Left lung (tissue), 10 donors: Measurements from ENCODE around the gene CNTN5. TPM values are rescaled to one million over a fixed set of nuclear protein-coding genes. Genes with fewer than 3 reads are reported as not detected.

Source experiments
- ATAC-seq: fragments of 200-7000 bp; cut with Tn5 transposase; one replicate; pipeline ENCODE4 v1.9.1; 2020; ENCODE audit warnings: moderate library complexity
- DNase-seq, 4 donors: peaks; one replicate each; pipeline ENCODE4 v3.0.0-alpha.2; 2013 to 2020
- H3K27ac ChIP-seq, 2 donors: fragments of 200-600 bp; sonication (generic) in 1 of 2; one replicate each; pipeline versions ENCODE4 v1.5.0 to v1.8.0; 2020 to 2021
- H3K27me3 ChIP-seq, 2 donors: fragments of 200-600 bp; sonication (generic) in 1 of 2; one replicate each; pipeline versions ENCODE4 v1.5.0 to v1.8.0; 2020 to 2021
- H3K36me3 ChIP-seq, 2 donors: fragments of 200-600 bp; sonication (generic) in 1 of 2; one replicate each; pipeline versions ENCODE4 v1.5.0 to v1.8.0; 2020 to 2021
- H3K4me1 ChIP-seq, 2 donors: fragments of 200-600 bp; one replicate each; pipeline ENCODE4 v1.8.0; 2021
- H3K4me3 ChIP-seq, 2 donors: fragments of 200-600 bp; sonication (generic) in 1 of 2; one replicate each; pipeline versions ENCODE4 v1.5.0 to v1.8.0; 2020 to 2021; ENCODE audit warnings: mild to moderate bottlenecking in 1 of 2
- H3K9me3 ChIP-seq, 2 donors: fragments of 200-600 bp; sonication (generic) in 1 of 2; one replicate each; pipeline versions ENCODE4 v1.5.0 to v1.8.0; 2020 to 2021
- CTCF ChIP-seq, 2 donors: fragments of 200-600 bp; sonication (generic) in 1 of 2; IDR thresholded peaks; one replicate each; pipeline versions ENCODE4 v1.5.0 to v1.8.0; 2021; ENCODE audit warnings: antibody characterized with exemption in 2 of 2
- intact Hi-C, 2 donors: fragments of 100-400 bp; cut with DNase I; formaldehyde crosslinking; loops; one replicate each; pipeline versions ENCODE4 v1.11.2 to v1.14.2; 2022
- polyA plus RNA-seq, 6 donors: library from polyadenylated mRNA; unstranded; fragments of 120-200 nt; gene quantifications; one replicate each; pipeline ENCODE4 v1.2.1, GENCODE V29; 2013; ENCODE audit not compliant: insufficient read length in 6 of 6
- total RNA-seq, 2 donors: library from RNA; stranded (reverse); fragmentation: NEBNext Ultra II Directional; extraction: Animal tissue kit (Norgen Biotek cat#: 25700); gene quantifications; one replicate each; pipeline ENCODE4 v1.2.1, GENCODE V29; 2021
- donor health status: DM: no; HTN: yes; CAD: no.
- donor health status: DM: no; HTN: no; CAD: no.

The CNTN5 gene
- total and polyA plus RNA-seq, 8 donors, result 0.08 to 0.34 (median 0.24) TPM; not detected in 1

- TF ChIP-seq CTCF (IDR thresholded peaks at IDR 0.05), result no peak
- Histone ChIP-seq H3K4me1 (no peaks in the 10 kb centered on the region), H3K36me3 (no peaks in the 10 kb centered on the region), H3K27ac (no peak overlapping the region), H3K27me3 (no peaks in the 10 kb centered on the region), H3K4me3 (no peak overlapping the region), H3K9me3 (no peaks in the 10 kb centered on the region)
- intact Hi-C loops, result no loop called here
- ATAC-seq, result no peak
- DNase-seq, result no peak
Observed at GRCh38 chr11:99513368-99513767, 492.6 kb downstream of the CNTN5 start.

- H3K36me3 ChIP-seq, result no peaks in the 10 kb centered on the region
- no peaks in the 10 kb centered on the region for H3K4me1 ChIP-seq
- no peak overlapping the region for H3K4me3 ChIP-seq
- H3K9me3 ChIP-seq, result no peaks in the 10 kb centered on the region
- no peak for TF ChIP-seq CTCF (IDR thresholded peaks at IDR 0.05)
- H3K27me3 ChIP-seq, result no peaks in the 10 kb centered on the region
- no peak for DNase-seq
- ATAC-seq, result no peak
- no peak overlapping the region for H3K27ac ChIP-seq
- intact Hi-C loops, result no loop called here
Observed at GRCh38 chr11:99519095-99519494, 498.3 kb downstream of the CNTN5 start.

- no peak for TF ChIP-seq CTCF (IDR thresholded peaks at IDR 0.05)
- Histone ChIP-seq H3K36me3 (no peaks in the 10 kb centered on the region), H3K27ac (no peak overlapping the region), H3K9me3 (no peaks in the 10 kb centered on the region), H3K4me3 (no peak overlapping the region), H3K4me1 (no peaks in the 10 kb centered on the region), H3K27me3 (no peaks in the 10 kb centered on the region)
- intact Hi-C loops, result no loop called here
- DNase-seq, result no peak
- ATAC-seq, result no peak
Observed at GRCh38 chr11:99522467-99523173, 501.9 kb downstream of the CNTN5 start.

DNA sequence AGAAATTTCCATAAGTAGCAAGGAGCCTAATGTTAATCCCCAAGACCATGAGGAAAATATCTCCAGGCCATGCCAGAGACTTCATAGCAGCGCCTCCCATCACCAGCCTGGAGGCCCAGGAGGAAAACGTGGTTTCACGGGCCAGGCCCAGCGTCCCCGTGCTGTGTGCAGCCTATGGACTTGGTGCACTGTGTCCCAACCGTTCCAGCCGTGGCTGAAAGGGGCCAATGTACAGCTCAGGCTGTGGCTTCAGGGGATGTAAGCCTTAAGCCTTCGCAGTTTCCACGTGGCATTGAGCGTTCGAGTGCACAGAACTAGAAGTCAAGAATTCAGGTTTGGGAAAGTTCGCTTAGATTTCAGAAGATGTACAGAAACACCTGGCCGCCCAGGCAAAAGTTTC, 510.7 kb downstream of the CNTN5 start:
- Histone ChIP-seq H3K27ac (no peak overlapping the region), H3K9me3 (peaks cover 0 to 5% of the 10 kb centered on the region in 2 donors), H3K4me3 (no peak overlapping the region), H3K36me3 (no peaks in the 10 kb centered on the region), H3K27me3 (no peaks in the 10 kb centered on the region), H3K4me1 (no peaks in the 10 kb centered on the region)
- intact Hi-C loops, result no loop called here
- DNase-seq, result peak in 1 of 4 donors; percentile 61
- ATAC-seq, result no peak
- no peak for TF ChIP-seq CTCF (IDR thresholded peaks at IDR 0.05)

- ATAC-seq, result no peak
- DNase-seq, result no peak
- no peak overlapping the region for H3K27ac ChIP-seq
- H3K27me3 ChIP-seq, result no peaks in the 10 kb centered on the region
- H3K36me3 ChIP-seq, result no peaks in the 10 kb centered on the region
- no peaks in the 10 kb centered on the region for H3K4me1 ChIP-seq
- intact Hi-C loops, result no loop called here
- H3K9me3 ChIP-seq, result peaks cover 0 to 5% of the 10 kb centered on the region in 2 donors
- no peak for TF ChIP-seq CTCF (IDR thresholded peaks at IDR 0.05)
- H3K4me3 ChIP-seq, result no peak overlapping the region
Observed at GRCh38 chr11:99534812-99535211, 514.1 kb downstream of the CNTN5 start.
